ENCODE data around the gene MED10.

MED10 gene

GRCh38 chr5:6399980-6400910 lies 21.9 kb upstream of the MED10 start:
- no peak for DNase-seq (ENCODE audit: low read depth in 3 of 3)

GRCh38 chr5:6398570-6399230 lies 20.4 kb upstream of the MED10 start:
- DNase-seq (ENCODE audit: low read depth in 3 of 3) = no peak

GRCh38 chr5:6397536-6398269 lies 19.4 kb upstream of the MED10 start:
- no peak for DNase-seq (ENCODE audit: low read depth in 3 of 3)

- DNase-seq (ENCODE audit: low read depth in 3 of 3) = no peak
Measured at GRCh38 chr5:6396836-6397535, 18.6 kb upstream of the MED10 start.

- DNase-seq (ENCODE audit: low read depth in 3 of 3) = no peak
Measured at GRCh38 chr5:6396043-6396442, 17.7 kb upstream of the MED10 start.

GRCh38 chr5:6395621-6396020 lies 17.3 kb upstream of the MED10 start:
- DNase-seq (ENCODE audit: low read depth in 3 of 3) = no peak

- no peak for DNase-seq (ENCODE audit: low read depth in 3 of 3)
Measured at GRCh38 chr5:6395102-6395445, 16.7 kb upstream of the MED10 start.

GRCh38 chr5:6394429-6395101 lies 16.2 kb upstream of the MED10 start:
- DNase-seq (ENCODE audit: low read depth in 3 of 3) = no peak

- DNase-seq (ENCODE audit: low read depth in 3 of 3) = no peak
Measured at GRCh38 chr5:6393596-6394194, 15.3 kb upstream of the MED10 start.

GRCh38 chr5:6392561-6392960 lies 14.2 kb upstream of the MED10 start:
- DNase-seq (ENCODE audit: low read depth in 3 of 3) = no peak

GRCh38 chr5:6391151-6391550 lies 12.8 kb upstream of the MED10 start:
- no peak for DNase-seq (ENCODE audit: low read depth in 3 of 3)

- no peak for DNase-seq (ENCODE audit: low read depth in 3 of 3)
Measured at GRCh38 chr5:6389946-6390530, 11.7 kb upstream of the MED10 start.

- no peak for DNase-seq (ENCODE audit: low read depth in 3 of 3)
Measured at GRCh38 chr5:6389397-6389796, 11.1 kb upstream of the MED10 start.

GRCh38 chr5:6387970-6388369 lies 9.6 kb upstream of the MED10 start:
- no peak for DNase-seq (ENCODE audit: low read depth in 3 of 3)

- no peak for DNase-seq (ENCODE audit: low read depth in 3 of 3)
Measured at GRCh38 chr5:6386271-6386670, 7.9 kb upstream of the MED10 start.

- DNase-seq (ENCODE audit: low read depth in 3 of 3) = no peak
Measured at GRCh38 chr5:6384856-6385255, 6.5 kb upstream of the MED10 start.

- DNase-seq (ENCODE audit: low read depth in 3 of 3) = no peak
Measured at GRCh38 chr5:6383376-6383775, 5.0 kb upstream of the MED10 start.

- DNase-seq (ENCODE audit: low read depth in 3 of 3) = no peak
Measured at GRCh38 chr5:6379246-6379645, 899 bp upstream of the MED10 start.

GRCh38 chr5:6378766-6379103 lies 388 bp upstream of the MED10 start:
- no peak for DNase-seq (ENCODE audit: low read depth in 3 of 3)

GRCh38 chr5:6377582-6377904 lies 804 bp downstream of the MED10 start:
- DNase-seq (ENCODE audit: low read depth in 3 of 3) = no peak

GRCh38 chr5:6376974-6377520 lies 1.3 kb downstream of the MED10 start:
- no peak for DNase-seq (ENCODE audit: low read depth in 3 of 3)
